ENCODE measurements around the gene CD27. TPM values are rescaled to one million over a fixed set of nuclear protein-coding genes. Genes with fewer than 3 reads are reported as not detected.
A peak's percentile ranks its signal among the peaks of the same experiment; 100 is the strongest.

CD27 gene
- total RNA-seq, 1 experiment from 2014 or later, result 0.23 TPM

- H3K36me3 ChIP-seq (ENCODE audit: control insufficient read depth, insufficient read depth, low read length), result no peaks in the 10 kb centered on the region; the same call in none of the 2 replicates
- no peak for DNase-seq (ENCODE audit: low read depth, low spot score)
- H3K4me3 ChIP-seq (ENCODE audit: low read depth in 2 of 2, low read length in 2 of 2), result no peak overlapping the region
- no TSS peak for BruUV-seq (replicated peaks)
- ChIA-PET CTCF (no interaction called here), POLR2A (no interaction called here)
- TF ChIP-seq POLR2AphosphoS5 (IDR thresholded peaks at IDR 0.05; ENCODE audit: low read depth, low read length), result no peak
- TF ChIP-seq CTCF (IDR thresholded peaks at IDR 0.05), result no peak
- no peak for TF ChIP-seq SIN3A (IDR thresholded peaks at IDR 0.05; ENCODE audit: borderline replicate concordance, insufficient read depth, low read depth, low read length)
- no peak for TF ChIP-seq REST (IDR thresholded peaks at IDR 0.05; ENCODE audit: insufficient read depth in 1 of 2, low read depth in 2 of 2, low read length in 1 of 2)
- intact Hi-C loops (cut with micrococcal nuclease; ENCODE audit: unreplicated experiment) (loop anchor here (5.0 kb wide), 1 partner anchor 141 kb away; no protein-coding TSS in a partner anchor), in situ Hi-C loops (cut with HindIII; ENCODE audit: low pct_unique_long_range_greater_than_20kb, low sequenced_read_pairs) (no loop called here)
- no peak for ATAC-seq
- H3K27me3 ChIP-seq (ENCODE audit: control insufficient read depth, insufficient read depth, low read length), result no peaks in the 10 kb centered on the region
- peaks cover 14% of the 10 kb centered on the region for H3K4me1 ChIP-seq (ENCODE audit: control insufficient read depth, insufficient read depth, low read length)
- H3K27ac ChIP-seq (ENCODE audit: low read length), result no peak overlapping the region
- H3K9me3 ChIP-seq (ENCODE audit: control insufficient read depth, insufficient read depth, low read depth, low read length), result no peaks in the 10 kb centered on the region
Observed at GRCh38 chr12:6468283-6468575, 23.5 kb downstream of the CD27 start.

- intact Hi-C loops (cut with micrococcal nuclease; ENCODE audit: unreplicated experiment) (loop anchor here (5.0 kb wide), 1 partner anchor 142 kb away; no protein-coding TSS in a partner anchor), in situ Hi-C loops (cut with HindIII; ENCODE audit: low pct_unique_long_range_greater_than_20kb, low sequenced_read_pairs) (no loop called here)
- ChIA-PET POLR2A (no interaction called here), CTCF (interaction anchor here (0.6 kb wide), 1 partner anchor 26 kb away, joined by 6 read pairs; no protein-coding TSS in a partner anchor)
- no peak for ATAC-seq
- peak overlapping the region; percentile 70 to 78; a peak in 3 of 4 replicates for H3K4me3 ChIP-seq (ENCODE audit: low read depth in 2 of 2, low read length in 2 of 2)
- no peaks in the 10 kb centered on the region; the same call in none of the 2 replicates for H3K36me3 ChIP-seq (ENCODE audit: control insufficient read depth, insufficient read depth, low read length)
- TF ChIP-seq TCF7L2 (IDR thresholded peaks at IDR 0.05; ENCODE audit: low read depth, low read length), result no peak
- no peak for TF ChIP-seq SIN3A (IDR thresholded peaks at IDR 0.05; ENCODE audit: borderline replicate concordance, insufficient read depth, low read depth, low read length)
- TF ChIP-seq REST (IDR thresholded peaks at IDR 0.05; ENCODE audit: insufficient read depth in 1 of 2, low read depth in 2 of 2, low read length in 1 of 2), result no peak
- TF ChIP-seq CTCF (IDR thresholded peaks at IDR 0.05), result no peak
- TF ChIP-seq POLR2AphosphoS5 (IDR thresholded peaks at IDR 0.05; ENCODE audit: low read depth, low read length), result no peak
- H3K27me3 ChIP-seq (ENCODE audit: control insufficient read depth, insufficient read depth, low read length), result no peaks in the 10 kb centered on the region
- BruUV-seq (replicated peaks), result no TSS peak
- H3K27ac ChIP-seq (ENCODE audit: low read length), result no peak overlapping the region; the same call in 1 of the 2 replicates
- DNase-seq (ENCODE audit: low read depth, low spot score), result no peak
- H3K9me3 ChIP-seq (ENCODE audit: control insufficient read depth, insufficient read depth, low read depth, low read length), result no peaks in the 10 kb centered on the region
- peaks cover 14% of the 10 kb centered on the region for H3K4me1 ChIP-seq (ENCODE audit: control insufficient read depth, insufficient read depth, low read length)
Observed at GRCh38 chr12:6469092-6469491, 24.3 kb downstream of the CD27 start.
